Kidney (tissue), 14 donors: ENCODE results near the gene ID2. TPM values are rescaled to one million over a fixed set of nuclear protein-coding genes. Genes with fewer than 3 reads are reported as not detected.

Source experiments
- DNase-seq, 5 donors: peaks; one replicate each; pipeline ENCODE4 v3.0.0-alpha.2; 2013 to 2020
- FAIRE-seq: peaks from 2 replicates; lab custom pipeline; 2012; peaks lifted over from hg19 to GRCh38; lab: Jason Lieb, UNC
- H3K27ac ChIP-seq, 2 donors: one replicate each; pipeline ENCODE4 v1.7.0; 2013; ENCODE audit warnings: low read depth in 2 of 2, low read length in 2 of 2, inconsistent platforms in 1 of 2
- H3K27me3 ChIP-seq: one replicate; pipeline ENCODE4 v1.7.1; 2013; ENCODE audit warnings: low read length, inconsistent platforms; ENCODE audit not compliant: control insufficient read depth, insufficient read depth
- H3K36me3 ChIP-seq, 3 donors: one replicate each; pipeline versions ENCODE4 v1.7.0 to v1.7.1; 2013; ENCODE audit warnings: low read length in 3 of 3, control low read depth in 1 of 3, inconsistent platforms in 1 of 3; ENCODE audit not compliant: insufficient read depth in 3 of 3, control insufficient read depth in 2 of 3
- H3K4me1 ChIP-seq, 3 donors: one replicate each; pipeline versions ENCODE4 v1.7.0 to v1.7.1; 2013; ENCODE audit warnings: low read length in 3 of 3, inconsistent platforms in 1 of 3, low read depth in 1 of 3; ENCODE audit not compliant: control insufficient read depth in 2 of 3, insufficient read depth in 2 of 3
- H3K4me3 ChIP-seq, 3 donors: one replicate each; pipeline versions ENCODE4 v1.7.0 to v1.8.1; 2013; ENCODE audit warnings: low read length in 3 of 3, control low read depth in 1 of 3, inconsistent platforms in 1 of 3
- H3K9ac ChIP-seq, 3 donors: one replicate each; pipeline versions ENCODE4 v1.7.0 to v1.7.1; 2013; ENCODE audit warnings: low read length in 3 of 3, control low read depth in 1 of 3, inconsistent platforms in 1 of 3
- H3K9me3 ChIP-seq, 3 donors: one replicate each; pipeline versions ENCODE4 v1.7.0 to v1.7.1; 2013; ENCODE audit warnings: low read length in 3 of 3, control low read depth in 1 of 3, inconsistent platforms in 1 of 3; ENCODE audit not compliant: control insufficient read depth in 2 of 3, insufficient read depth in 1 of 3
- CTCF ChIP-seq: IDR thresholded peaks from 3 replicates; pipeline ENCODE4 v1.5.1; 2012; ENCODE audit warnings: mild to moderate bottlenecking, moderate library complexity, borderline replicate concordance; ENCODE audit not compliant: insufficient read depth; ENCODE audit errors: extremely low read depth
- intact Hi-C: fragments of 100-400 bp; cut with DNase I; formaldehyde crosslinking; loops from one replicate; pipeline ENCODE4 v1.11.1; 2022
- polyA plus RNA-seq: library from polyadenylated mRNA; stranded (reverse); fragments of 350-450 nt; fragmentation: Illumina TruSeq; extraction: RNeasy Lipid Tissue Mini Kit (QIAGEN cat#74804); gene quantifications from one replicate; pipeline ENCODE4 v1.2.3, GENCODE V29; 2014; ENCODE audit warnings: low read depth, low replicate concordance; ENCODE audit not compliant: insufficient read depth
- total RNA-seq: library from RNA; stranded (reverse); fragmentation: NEBNext Ultra II Directional; extraction: Animal tissue kit (Norgen Biotek cat#: 25700); gene quantifications from one replicate; pipeline ENCODE4 v1.2.1, GENCODE V29; 2021
- donor health status: control.
- donor health status: control.
- donor health status: control.
- donor health status: control.
- donor health status: control.
- donor health status: DM: yes; HTN: yes; CAD: no.
- donor health status: Normal renal cell carcinoma (clear cell type).

Gene ID2
- total and polyA plus RNA-seq, 2 donors from 2014 or later, result 74.6 to 113 TPM

- H3K4me1 ChIP-seq, result peaks cover 4 to 10% (median 5%) of the 10 kb centered on the region in 3 donors
- peak in 3 of 5 donors; percentile 55 to 73 (median 63) for DNase-seq
These were observed 45.8 kb upstream of the ID2 start for GRCh38 chr2:8636041-8636491.

DNA sequence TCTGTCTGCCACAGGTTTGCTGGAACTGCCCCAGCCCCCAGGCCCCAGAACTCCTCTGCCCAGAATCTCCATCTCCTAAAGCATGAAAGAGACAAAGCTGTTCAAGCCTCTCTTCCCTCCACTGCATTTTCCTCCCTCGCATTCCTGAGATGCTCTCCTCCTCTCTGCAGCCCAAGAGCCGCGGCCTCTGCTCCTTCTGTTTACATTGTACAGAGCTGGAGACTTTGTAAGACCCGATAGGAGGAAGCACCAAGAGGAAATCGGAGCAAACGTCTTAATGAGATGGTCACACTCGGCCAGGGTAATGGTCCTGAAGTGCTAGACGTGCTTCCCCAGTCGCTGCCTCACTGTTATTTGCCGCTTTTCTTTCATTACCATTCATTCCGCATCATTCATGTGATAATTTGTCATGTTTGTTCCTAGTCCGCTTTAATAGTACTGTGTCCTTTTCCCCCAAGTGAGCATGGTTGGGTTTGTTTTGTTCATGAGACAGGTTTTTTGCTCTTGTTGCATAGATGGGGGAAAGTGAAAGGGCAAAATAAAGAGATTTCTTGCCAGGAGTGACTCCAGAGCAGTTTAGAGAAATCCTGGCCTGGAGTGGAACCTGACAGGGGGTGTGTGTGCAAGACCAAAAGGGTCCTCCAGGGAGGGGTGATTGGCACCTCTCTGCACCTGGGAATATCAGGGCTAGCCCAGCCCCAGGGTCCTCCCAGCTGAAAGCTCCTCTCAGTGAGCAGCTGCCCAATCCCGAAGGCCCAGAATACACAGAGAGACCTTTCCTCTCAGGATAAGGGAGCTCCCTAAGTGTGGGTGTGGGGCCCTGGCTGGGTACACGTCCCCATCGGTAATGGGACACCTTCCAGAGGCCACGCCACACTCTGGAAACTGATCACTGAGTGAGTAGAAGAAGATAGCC lies 44.9 kb upstream of the ID2 start:
- H3K9ac ChIP-seq, result peak overlapping the region in 1 of 3 donors; percentile 6
- peaks cover 4 to 10% (median 5%) of the 10 kb centered on the region in 3 donors for H3K4me1 ChIP-seq
- TF ChIP-seq CTCF, result no peak
- H3K9me3 ChIP-seq, result no peaks in the 10 kb centered on the region
- DNase-seq (peak; percentile 79 to 97 (median 91)), FAIRE-seq (no peak)
- H3K27ac ChIP-seq, result peak overlapping the region; percentile 23 to 25
- intact Hi-C loops, result no loop called here
- H3K27me3 ChIP-seq, result no peaks in the 10 kb centered on the region
- H3K36me3 ChIP-seq, result no peaks in the 10 kb centered on the region
- H3K4me3 ChIP-seq, result peak overlapping the region in 1 of 3 donors; percentile 22

More at GRCh38 chr2:8636041-8636491, 45.8 kb upstream of the ID2 start:
- intact Hi-C loops, result no loop called here
- no peak for FAIRE-seq
- Histone ChIP-seq H3K27ac (no peak overlapping the region), H3K27me3 (no peaks in the 10 kb centered on the region), H3K9ac (no peak overlapping the region), H3K36me3 (no peaks in the 10 kb centered on the region), H3K4me3 (no peak overlapping the region), H3K9me3 (no peaks in the 10 kb centered on the region)
- no peak for TF ChIP-seq CTCF

- DNase-seq, result peak in 1 of 5 donors; percentile 45
- intact Hi-C loops, result no loop called here
These were observed 43.5 kb upstream of the ID2 start for GRCh38 chr2:8638327-8638726.

More at GRCh38 chr2:8638327-8638726, 43.5 kb upstream of the ID2 start:
- no peaks in the 10 kb centered on the region for H3K9me3 ChIP-seq
- no peak for FAIRE-seq
- H3K27ac ChIP-seq, result no peak overlapping the region
- peaks cover 4 to 10% (median 5%) of the 10 kb centered on the region in 3 donors for H3K4me1 ChIP-seq
- H3K36me3 ChIP-seq, result no peaks in the 10 kb centered on the region
- H3K27me3 ChIP-seq, result no peaks in the 10 kb centered on the region
- TF ChIP-seq CTCF, result no peak
- no peak overlapping the region for H3K9ac ChIP-seq
- H3K4me3 ChIP-seq, result no peak overlapping the region
